Ureter (tissue), 1 donor: Measurements from ENCODE around the gene TBX4. TPM values are rescaled to one million over a fixed set of nuclear protein-coding genes. Genes with fewer than 3 reads are reported as not detected.

Experiments
- DNase-seq: peaks from one replicate; pipeline ENCODE4 v3.0.0-alpha.2; 2020; ENCODE audit warnings: low spot score
- total RNA-seq: library from RNA; stranded (reverse); gene quantifications from one replicate; pipeline ENCODE4 v1.2.4, GENCODE V29; 2023
- donor health status: DM: yes; HTN: yes; CAD: no.

The TBX4 gene
- total RNA-seq, 1 donor from 2014 or later: not detected

DNA sequence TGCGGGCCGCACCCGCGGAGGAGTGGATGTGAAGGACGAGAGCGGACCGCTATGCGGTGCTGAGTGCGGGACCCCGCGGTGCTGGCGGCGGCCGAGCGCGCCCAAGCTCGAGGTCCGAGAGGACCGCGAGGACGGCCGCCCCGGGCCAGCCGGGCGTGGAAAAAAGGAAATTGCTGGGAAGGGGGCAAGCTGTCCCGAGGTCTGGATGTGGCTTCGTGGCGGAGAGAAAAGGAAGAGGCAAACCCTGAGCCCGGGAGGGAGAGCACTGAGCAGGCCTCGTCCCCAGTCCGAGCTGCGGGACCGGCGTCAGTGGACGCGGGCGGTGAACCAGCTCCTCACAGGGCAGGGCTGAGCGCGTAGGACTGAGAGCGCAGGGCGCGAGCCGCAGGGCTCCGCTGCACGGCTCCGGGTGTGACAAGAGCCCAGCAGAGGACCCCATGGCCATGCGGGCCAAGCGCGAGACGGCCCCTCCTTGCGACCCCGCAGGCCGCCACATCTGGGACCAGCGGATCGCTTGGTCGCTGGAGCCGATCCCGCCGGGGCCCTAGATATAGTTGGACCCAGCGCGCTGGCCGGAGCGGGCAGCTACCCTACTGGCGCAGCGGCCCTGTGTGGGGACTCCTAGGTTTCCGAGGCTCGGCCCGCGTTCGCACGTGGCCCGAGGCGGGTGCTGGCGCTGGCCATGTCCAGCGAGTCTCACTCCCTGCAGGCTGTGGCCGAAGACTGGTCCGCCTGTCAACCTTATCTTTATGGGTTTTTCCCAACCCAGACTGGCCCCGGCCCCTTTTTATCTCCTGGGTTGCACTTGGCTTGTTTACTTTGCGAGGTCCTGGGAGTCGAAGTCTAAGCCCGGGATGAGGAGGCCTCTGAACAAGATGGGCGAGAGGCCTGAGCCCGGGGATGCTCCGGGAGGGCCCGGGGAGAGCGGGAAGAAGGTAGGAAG is 2.4 kb downstream of the TBX4 start:
- DNase-seq: no peak

- DNase-seq: no peak
Observed at GRCh38 chr17:61455324-61456060, 3.3 kb downstream of the TBX4 start.

GRCh38 chr17:61456061-61456681 is 3.9 kb downstream of the TBX4 start:
- DNase-seq: no peak

DNA sequence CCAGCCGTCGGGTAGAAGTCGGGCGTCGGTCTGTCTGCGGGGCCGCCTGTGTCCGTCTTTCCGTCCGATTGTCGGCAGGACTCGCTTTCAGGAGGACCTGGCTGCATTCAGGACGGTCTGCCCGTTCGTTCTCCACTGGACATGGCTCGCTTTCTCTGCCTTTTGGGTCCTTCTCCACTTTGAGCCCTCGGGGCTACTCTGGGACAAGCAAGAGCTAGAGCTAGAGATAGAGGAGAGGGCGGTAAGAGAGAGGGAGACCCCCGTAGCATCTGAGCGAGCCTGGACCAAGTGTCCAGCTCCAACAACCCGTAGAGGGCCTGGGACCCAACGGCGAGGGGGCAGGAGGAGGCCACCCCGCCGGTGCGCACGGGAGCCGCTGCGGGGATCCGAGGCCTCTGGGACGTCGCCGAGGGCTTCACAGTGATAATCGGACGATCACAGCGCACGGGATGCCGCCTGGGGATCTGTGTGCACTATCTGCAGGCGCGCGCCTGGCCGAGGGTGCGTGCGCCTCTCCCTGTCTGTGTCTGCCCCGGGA is 4.5 kb downstream of the TBX4 start:
- DNase-seq: no peak

DNA sequence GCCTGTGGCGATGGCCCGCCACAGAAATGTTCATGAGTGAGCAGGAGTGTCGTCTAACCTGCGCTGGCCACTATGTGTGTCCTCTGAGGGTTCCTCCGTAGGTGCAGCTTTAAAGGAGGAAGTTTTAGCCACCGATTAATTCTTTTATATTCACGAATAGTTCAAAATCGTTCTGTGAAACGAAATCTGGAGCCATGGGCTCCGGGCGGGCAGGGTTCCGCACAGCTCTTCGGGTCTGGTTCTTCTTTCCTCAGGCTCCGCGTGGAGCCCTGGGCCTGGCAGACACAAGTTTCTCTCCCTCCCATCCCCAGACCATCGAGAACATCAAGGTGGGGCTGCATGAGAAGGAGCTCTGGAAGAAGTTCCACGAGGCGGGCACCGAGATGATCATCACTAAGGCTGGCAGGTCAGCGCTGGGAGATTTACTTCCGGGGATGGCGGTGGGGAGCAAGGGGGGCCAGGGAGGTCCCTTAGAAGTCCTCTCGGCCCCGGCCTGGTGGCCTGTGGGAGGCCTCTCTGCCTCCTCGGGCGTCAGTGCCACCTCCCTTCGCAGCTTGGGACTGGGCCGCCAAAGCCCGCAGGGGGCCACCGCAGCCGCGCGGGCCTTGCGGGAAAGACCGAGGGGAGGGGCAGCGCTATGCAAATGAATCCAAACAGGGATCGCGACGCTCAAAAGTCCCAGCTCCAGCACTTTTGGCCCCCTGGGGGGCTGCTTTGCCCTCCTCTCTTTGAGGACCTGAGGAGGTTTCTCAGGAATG is 5.2 kb downstream of the TBX4 start:
- peak; percentile 38 for DNase-seq

DNA sequence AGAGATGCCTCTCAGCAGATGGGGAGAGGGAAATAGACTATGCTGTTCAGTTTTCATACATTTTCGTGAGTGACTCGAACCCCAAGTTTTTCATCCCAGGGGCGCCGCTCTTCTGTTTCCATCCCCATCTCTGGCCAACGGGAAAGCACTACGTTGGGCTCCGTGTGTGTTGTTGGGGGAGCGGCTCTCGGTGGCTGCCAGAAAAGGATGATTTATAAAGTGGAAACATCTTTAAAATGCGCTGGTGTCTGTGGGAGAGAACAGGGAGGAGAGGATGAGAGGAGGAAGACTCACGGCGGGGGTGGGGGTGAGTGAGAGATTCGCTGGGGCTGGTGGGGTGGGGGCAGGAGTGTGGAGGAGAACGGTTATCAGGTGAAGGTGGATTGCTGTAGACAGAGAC is 5.8 kb downstream of the TBX4 start:
- DNase-seq: no peak

DNA sequence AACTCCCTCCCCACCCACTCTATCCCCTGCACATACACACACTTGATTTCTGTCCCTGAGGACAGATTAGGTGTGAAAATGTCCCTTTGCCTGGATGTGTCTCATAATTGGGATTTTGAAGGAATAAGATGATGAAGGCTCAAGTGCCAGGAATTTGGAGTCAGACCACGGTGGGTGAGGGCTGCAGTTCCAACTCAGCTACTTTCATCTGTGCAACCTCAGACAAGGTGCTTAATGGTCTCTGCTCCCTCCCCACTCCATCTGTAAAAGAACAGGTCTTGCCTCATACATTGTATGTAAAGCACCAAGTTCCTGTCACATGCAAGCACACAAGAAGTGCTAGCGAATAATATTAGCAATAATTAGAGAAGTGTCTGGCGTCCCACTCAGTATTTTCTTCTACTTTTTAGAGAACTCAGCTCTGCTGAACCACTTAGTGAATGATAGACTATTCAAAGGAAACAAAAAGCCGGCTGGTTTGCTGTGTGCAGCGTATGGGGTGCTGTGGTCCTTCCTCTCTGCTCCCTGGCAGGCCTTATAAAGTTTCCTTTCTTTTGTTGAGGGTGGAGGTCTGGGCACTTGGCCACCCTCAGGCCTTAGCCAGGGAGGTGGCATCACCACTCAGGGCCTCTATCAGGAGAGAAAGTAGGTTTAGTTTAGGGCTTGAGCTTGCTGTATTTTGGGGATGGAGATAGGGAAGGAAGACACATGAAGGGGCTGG is 6.4 kb downstream of the TBX4 start:
- DNase-seq: no peak

DNA sequence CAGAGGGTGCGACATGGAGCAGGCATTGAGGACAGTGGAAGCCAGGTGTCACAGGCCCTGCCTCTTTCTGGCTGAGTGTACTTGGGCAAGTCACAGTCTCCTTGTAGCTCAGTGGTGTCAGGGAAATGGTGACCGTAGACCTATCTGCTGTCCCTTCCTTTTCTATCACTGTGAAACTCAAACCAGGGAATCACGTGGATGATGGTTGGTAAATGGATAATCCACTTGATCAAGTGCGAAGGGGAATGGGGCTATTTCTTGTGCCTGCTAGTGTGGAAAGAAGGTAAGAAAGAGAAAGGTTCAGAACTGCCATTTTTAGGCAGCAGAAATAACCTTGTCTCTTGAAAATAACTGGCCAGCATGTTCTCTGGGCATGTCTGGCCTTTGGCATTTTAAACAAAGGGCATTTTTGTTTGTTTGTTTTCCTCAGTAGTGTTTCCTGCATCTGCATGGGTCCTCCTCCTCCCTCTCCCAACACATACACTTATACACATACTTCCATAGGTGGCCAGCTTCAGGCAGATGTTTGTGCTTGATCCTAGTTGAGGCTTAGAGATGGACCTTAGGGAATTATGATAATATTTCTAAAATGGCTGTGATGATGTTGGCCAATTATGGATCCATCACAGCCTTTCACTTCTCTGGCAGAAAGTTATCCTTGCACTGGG is 7.1 kb downstream of the TBX4 start:
- DNase-seq: no peak

- no peak for DNase-seq
Observed at GRCh38 chr17:61459939-61460718, 7.9 kb downstream of the TBX4 start.

DNA sequence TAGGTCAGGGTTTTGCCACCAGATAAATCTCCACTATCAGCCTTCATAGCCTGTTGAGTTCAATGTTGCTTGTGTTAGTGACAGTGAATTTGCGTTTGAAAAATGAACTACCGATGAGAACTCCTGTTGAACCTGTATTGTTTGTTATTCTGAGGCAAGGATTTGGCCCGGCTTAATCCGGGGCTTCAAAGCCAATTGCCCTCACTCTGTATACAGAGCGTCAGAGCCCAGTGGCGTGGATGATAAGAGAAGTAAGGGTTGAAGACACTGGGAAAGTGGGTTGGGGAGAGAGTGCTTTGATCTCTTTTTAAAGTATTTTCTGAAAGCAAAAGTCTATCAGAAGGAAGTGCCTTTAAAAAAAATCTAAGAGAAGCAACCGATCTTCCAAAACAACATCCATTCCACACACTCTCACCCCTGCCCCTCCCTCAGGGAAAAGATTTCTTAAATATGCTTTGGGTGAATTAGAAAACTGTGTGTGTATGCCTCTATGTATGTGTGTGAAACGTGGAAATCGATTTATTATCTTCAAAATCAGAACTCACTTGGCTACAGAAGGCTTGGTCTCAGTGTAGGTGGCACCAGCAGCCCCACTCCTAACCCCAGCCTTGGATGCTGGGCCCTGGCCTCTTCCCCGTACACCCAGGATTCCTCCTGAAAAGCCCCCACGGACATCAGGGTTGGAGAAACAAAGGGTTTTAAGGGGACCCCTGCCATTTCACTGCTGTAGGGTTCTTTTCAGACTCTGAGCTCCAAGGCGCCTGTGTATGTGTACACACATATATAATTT is 8.8 kb downstream of the TBX4 start:
- no peak for DNase-seq

GRCh38 chr17:61461586-61461966 is 9.4 kb downstream of the TBX4 start:
- no peak for DNase-seq

GRCh38 chr17:61461967-61462718 is 9.9 kb downstream of the TBX4 start:
- no peak for DNase-seq

- no peak for DNase-seq
Observed at GRCh38 chr17:61462719-61463315, 10.6 kb downstream of the TBX4 start.

DNA sequence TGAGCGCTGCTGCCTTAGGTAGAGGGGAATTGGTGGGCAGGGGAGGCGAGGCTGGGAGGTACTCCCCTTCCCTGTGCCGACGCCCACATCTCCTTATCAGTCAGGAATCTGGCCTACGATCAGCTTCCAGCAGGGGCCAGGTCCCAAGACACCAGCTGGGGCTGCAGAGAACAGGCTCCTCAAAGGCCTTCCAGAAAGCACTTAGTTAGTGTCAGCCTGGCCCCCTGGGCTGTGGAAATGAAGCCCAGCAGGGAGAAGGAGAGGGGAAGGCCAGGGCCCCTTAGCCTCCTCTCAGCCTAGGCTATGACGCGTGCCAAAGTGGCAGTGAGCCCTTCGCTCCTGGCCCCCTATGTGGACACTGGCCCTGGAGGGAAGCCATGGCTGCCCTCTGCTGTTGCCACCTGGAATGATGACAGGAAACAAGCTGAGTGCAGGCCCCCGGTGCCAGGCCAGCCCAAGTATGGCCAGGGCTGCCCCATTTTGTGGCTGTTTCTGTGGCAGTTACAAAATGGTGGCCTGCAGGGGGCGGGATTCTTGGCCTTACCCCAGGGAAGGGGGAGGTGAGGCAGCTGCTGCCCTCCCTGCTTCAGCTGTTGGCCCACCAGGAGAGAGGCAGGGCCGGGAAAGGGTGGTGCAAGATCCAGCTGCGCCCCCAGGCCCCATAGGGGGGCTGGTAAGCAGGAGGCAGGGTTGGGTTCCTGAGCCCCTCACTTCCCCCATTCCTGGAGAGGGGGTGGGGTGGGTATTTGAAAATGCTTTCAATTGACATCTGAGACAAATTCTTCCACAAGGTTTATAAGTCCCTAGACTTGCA is 11.3 kb downstream of the TBX4 start:
- DNase-seq: no peak

DNA sequence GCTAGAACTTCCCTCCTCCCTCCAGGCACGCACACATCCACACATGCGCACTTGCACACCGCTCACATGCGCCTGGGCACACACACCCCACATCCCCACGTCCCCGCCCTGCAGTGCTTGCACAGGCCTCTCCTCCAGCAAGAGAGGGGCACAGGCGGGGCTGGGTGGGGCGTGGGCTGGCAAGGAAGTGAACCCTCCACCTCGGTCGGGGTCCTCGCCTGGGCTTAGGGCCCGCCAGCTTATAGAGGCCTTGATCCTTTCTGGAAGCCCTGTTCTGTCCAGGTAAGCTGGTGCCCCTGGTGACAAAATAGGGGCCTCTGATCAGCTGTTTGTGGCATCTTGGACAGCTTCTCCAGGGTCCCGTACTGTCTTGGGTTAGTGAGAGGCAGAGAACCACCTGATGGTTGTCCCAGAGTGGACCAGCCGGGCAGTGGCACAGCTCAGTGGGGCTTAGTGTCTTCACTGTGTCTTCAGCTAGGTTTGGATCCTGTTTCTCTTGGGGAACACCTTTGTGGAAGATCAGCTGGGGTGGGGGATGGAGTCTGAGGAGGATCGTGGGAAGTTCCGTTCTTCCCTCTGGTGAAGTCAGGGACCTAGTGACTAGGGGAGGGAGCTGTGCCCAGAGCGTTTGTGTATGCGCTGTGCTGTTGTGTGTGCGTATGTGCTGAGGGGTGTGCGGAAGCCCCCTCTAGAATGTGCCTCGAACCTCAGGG is 12.1 kb downstream of the TBX4 start:
- no peak for DNase-seq

- DNase-seq: no peak
Observed at GRCh38 chr17:61464843-61465180, 12.6 kb downstream of the TBX4 start.
